SK-N-SH treated with all-trans-retinoic acid at 6 μM for 48 hours (cell line): ENCODE results near the gene SUN2.

Experiments
- ATAC-seq: fragments of 200-7000 bp; cut with Tn5 transposase; 3 replicates; pipeline ENCODE4 v1.9.1; 2020; ENCODE audit warnings: mild to moderate bottlenecking, moderate library complexity
- BACH2 ChIP-seq: fragments of 250-450 bp; sonication (Bioruptor Pico); IDR thresholded peaks from 2 replicates; pipeline ENCODE4 v1.9.0; 2021; ENCODE audit warnings: mild to moderate bottlenecking, borderline replicate concordance
- CREB5 ChIP-seq: fragments of 250-450 bp; sonication (Bioruptor Pico); IDR thresholded peaks from 2 replicates; pipeline ENCODE4 v1.5.1; 2020; ENCODE audit warnings: low read depth, mild to moderate bottlenecking, moderate library complexity
- CSDC2 ChIP-seq: fragments of 250-450 bp; sonication (Bioruptor Pico); IDR thresholded peaks from 2 replicates; pipeline ENCODE4 v1.5.0; 2020; ENCODE audit warnings: mild to moderate bottlenecking, moderate library complexity
- CSRNP3 ChIP-seq: fragments of 250-450 bp; sonication (Bioruptor Pico); IDR thresholded peaks from 2 replicates; pipeline ENCODE4 v1.5.1; 2021; ENCODE audit warnings: mild to moderate bottlenecking, moderate library complexity
- ESRRG ChIP-seq: fragments of 250-450 bp; sonication (Bioruptor Pico); IDR thresholded peaks from 2 replicates; pipeline ENCODE4 v1.6.1; 2021; ENCODE audit warnings: mild to moderate bottlenecking
- GLIS3 ChIP-seq: fragments of 250-450 bp; sonication (Bioruptor Pico); IDR thresholded peaks from 2 replicates; pipeline ENCODE4 v1.5.0; 2020; ENCODE audit warnings: mild to moderate bottlenecking, moderate library complexity
- ISL1 ChIP-seq: fragments of 250-450 bp; sonication (Bioruptor Pico); IDR thresholded peaks from 2 replicates; pipeline ENCODE4 v2.1.2; 2022; ENCODE audit warnings: mild to moderate bottlenecking, moderate library complexity
- OSR1 ChIP-seq: fragments of 250-450 bp; sonication (Bioruptor Pico); IDR thresholded peaks from 2 replicates; pipeline ENCODE4 v1.8.0; 2022; ENCODE audit warnings: moderate library complexity, mild to moderate bottlenecking, inconsistent platforms
- PATZ1 ChIP-seq: fragments of 250-450 bp; sonication (Bioruptor Pico); IDR thresholded peaks from 2 replicates; pipeline ENCODE4 v1.8.0; 2020; ENCODE audit warnings: mild to moderate bottlenecking, moderate library complexity, borderline replicate concordance
- POU6F1 ChIP-seq: fragments of 250-450 bp; sonication (Bioruptor Pico); IDR thresholded peaks from 2 replicates; pipeline ENCODE4 v1.8.0; 2021; ENCODE audit warnings: low read depth, mild to moderate bottlenecking, moderate library complexity, borderline replicate concordance
- PPARA ChIP-seq: fragments of 250-450 bp; sonication (Bioruptor Pico); IDR thresholded peaks from 2 replicates; pipeline ENCODE4 v1.5.0; 2020; ENCODE audit warnings: mild to moderate bottlenecking, borderline replicate concordance
- RARB ChIP-seq: fragments of 250-450 bp; sonication (Bioruptor Pico); IDR thresholded peaks from 2 replicates; pipeline ENCODE4 v1.8.0; 2021; ENCODE audit warnings: mild to moderate bottlenecking, moderate library complexity
- SNAI2 ChIP-seq: fragments of 250-450 bp; sonication (Bioruptor Pico); IDR thresholded peaks from 2 replicates; pipeline ENCODE4 v1.5.0; 2020; ENCODE audit warnings: mild to moderate bottlenecking, moderate library complexity
- TCF4 ChIP-seq: fragments of 250-450 bp; sonication (Bioruptor Pico); IDR thresholded peaks from 2 replicates; pipeline ENCODE4 v1.8.0; 2021; ENCODE audit warnings: mild to moderate bottlenecking, moderate library complexity, borderline replicate concordance
- TOX ChIP-seq: fragments of 250-450 bp; sonication (Bioruptor Pico); IDR thresholded peaks from 2 replicates; pipeline ENCODE4 v1.8.0; 2021; ENCODE audit warnings: mild to moderate bottlenecking, moderate library complexity, borderline replicate concordance
- ZC3H10 ChIP-seq: fragments of 250-450 bp; sonication (Bioruptor Pico); IDR thresholded peaks from 2 replicates; pipeline ENCODE4 v1.5.1; 2021; ENCODE audit warnings: mild to moderate bottlenecking, moderate library complexity
- ZFP30 ChIP-seq: fragments of 450-650 bp; formaldehyde crosslinking; IDR thresholded peaks from 2 replicates; pipeline ENCODE4 v1.5.0; 2022; ENCODE audit warnings: mild to moderate bottlenecking, moderate library complexity
- ZNF565 ChIP-seq: fragments of 450-650 bp; formaldehyde crosslinking; conservative IDR thresholded peaks from 2 replicates; pipeline ENCODE4 v1.5.0; 2020; ENCODE audit warnings: low read depth, mild to moderate bottlenecking, moderate library complexity
- ZNF70 ChIP-seq: fragments of 450-650 bp; formaldehyde crosslinking; IDR thresholded peaks from 2 replicates; pipeline ENCODE4 v1.5.0; 2020; ENCODE audit warnings: mild to moderate bottlenecking, moderate library complexity
- ZNF8 ChIP-seq: fragments of 450-650 bp; formaldehyde crosslinking; IDR thresholded peaks from 2 replicates; pipeline ENCODE4 v1.5.0; 2020; ENCODE audit warnings: mild to moderate bottlenecking, moderate library complexity

The SUN2 gene

GRCh38 chr22:38767313-38767712 is 11.5 kb upstream of the SUN2 start (continued):
- TF ChIP-seq SNAI2 (CRISPR knock-in tag) (no peak), ZFP30 (CRISPR knock-in tag) (no peak), TCF4 (CRISPR knock-in tag) (no peak), CREB5 (CRISPR knock-in tag) (no peak), CSRNP3 (no peak), BACH2 (CRISPR knock-in tag) (no peak), CSDC2 (CRISPR knock-in tag) (no peak)

GRCh38 chr22:38766076-38766777 is 10.4 kb upstream of the SUN2 start:
- ATAC-seq: peak; percentile 87
- TF ChIP-seq RARB (CRISPR knock-in tag) (no peak), CSRNP3 (no peak), ZNF70 (CRISPR knock-in tag) (no peak), ISL1 (CRISPR knock-in tag) (no peak), ZFP30 (CRISPR knock-in tag) (no peak)

GRCh38 chr22:38762551-38762983 is 6.8 kb upstream of the SUN2 start:
- TF ChIP-seq CREB5 (CRISPR knock-in tag) (no peak), PATZ1 (CRISPR knock-in tag) (no peak)
- ATAC-seq: no peak

- TF ChIP-seq OSR1 (CRISPR knock-in tag) (no peak), TOX (CRISPR knock-in tag) (no peak), POU6F1 (CRISPR knock-in tag) (no peak), ZNF565 (CRISPR knock-in tag) (no peak), TCF4 (CRISPR knock-in tag) (no peak), CREB5 (CRISPR knock-in tag) (no peak), RARB (CRISPR knock-in tag) (no peak), BACH2 (CRISPR knock-in tag) (no peak), ZFP30 (CRISPR knock-in tag) (no peak), ESRRG (no peak), CSDC2 (CRISPR knock-in tag) (no peak), ZNF8 (CRISPR knock-in tag) (no peak), ZC3H10 (CRISPR knock-in tag) (no peak), SNAI2 (CRISPR knock-in tag) (no peak), GLIS3 (CRISPR knock-in tag) (no peak), PPARA (CRISPR knock-in tag) (no peak), ZNF70 (CRISPR knock-in tag) (no peak)
- TF ChIP-seq, all 23 proteins: peak for 0
- ATAC-seq: no peak
These were observed 5.7 kb upstream of the SUN2 start for GRCh38 chr22:38761202-38762162.
